Measurements from ENCODE around the gene SIGLEC11.

SIGLEC11 gene

GRCh38 chr19:49972841-49973240 is 11.9 kb upstream of the SIGLEC11 start:
- no peak for TF ChIP-seq GATA2 (IDR thresholded peaks at IDR 0.05; ENCODE audit: low read depth, low read length)

- no peak for TF ChIP-seq GATA3 (IDR thresholded peaks at IDR 0.05; ENCODE audit: low read depth, low read length)
- no peak for TF ChIP-seq GATA2 (IDR thresholded peaks at IDR 0.05; ENCODE audit: low read depth, low read length)
These were observed 11.0 kb upstream of the SIGLEC11 start for GRCh38 chr19:49971991-49972411.

DNA sequence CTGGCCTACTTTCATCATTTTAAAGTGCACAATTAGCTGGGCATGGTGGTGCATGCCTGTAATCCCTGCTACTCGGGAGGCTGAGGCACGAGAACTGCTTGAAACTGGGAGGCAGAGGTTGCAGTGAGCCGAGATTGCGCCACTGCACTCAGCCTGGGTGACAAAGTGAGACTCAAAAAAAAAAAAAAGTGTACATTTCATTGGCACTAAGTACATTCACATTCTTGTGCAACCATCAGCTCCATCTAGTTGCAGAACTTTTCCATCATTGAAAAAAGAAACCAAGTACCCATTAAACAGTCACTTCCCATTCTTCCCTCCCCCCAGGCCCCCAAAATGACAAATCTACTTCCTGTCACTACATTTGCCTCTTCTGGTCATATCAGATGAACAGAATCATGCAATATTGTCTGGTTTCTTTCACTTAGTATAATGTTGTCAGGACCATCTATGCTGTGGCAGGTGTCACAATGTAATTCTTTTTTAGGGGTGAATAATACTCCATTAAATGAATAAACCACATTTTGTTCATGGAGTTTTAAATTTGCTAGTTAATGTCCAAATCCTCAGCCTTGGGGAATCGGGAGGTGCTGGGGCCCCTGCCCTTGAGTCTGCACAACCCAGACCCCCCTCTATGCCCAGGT is 7.4 kb upstream of the SIGLEC11 start:
- TF ChIP-seq GATA2 (IDR thresholded peaks at IDR 0.05; ENCODE audit: low read depth, low read length) (no peak), GATA3 (IDR thresholded peaks at IDR 0.05; ENCODE audit: low read depth, low read length) (no peak)

DNA sequence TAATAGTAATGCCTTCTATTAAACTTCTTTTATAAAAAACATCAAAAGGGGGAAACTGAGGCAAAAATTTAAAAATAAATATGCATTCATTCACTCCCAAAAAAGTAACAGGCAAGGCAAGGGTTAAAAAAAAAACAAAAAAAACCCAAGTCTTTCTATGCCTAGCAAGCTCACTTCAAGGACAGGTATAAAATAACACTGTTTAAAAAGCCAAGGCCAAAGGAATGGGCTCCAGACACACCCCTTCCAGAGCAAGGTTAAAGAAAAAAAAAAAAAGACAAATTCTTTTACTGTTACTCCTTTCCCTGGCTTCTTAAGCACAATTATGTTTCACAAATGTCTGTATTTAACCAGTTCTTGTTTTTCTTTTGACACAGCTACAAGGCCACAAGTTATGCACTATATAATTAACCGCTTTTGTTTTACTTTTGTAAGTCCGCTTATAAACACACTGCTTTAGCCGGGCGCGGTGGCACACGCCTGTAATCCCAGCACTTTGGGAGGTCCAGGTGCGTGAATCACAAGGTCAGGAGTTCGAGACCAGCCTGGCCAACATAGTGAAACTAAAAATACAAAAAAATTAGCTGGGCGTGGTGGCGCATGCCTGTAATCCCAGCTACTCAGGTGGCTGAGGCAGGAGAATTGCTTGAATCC is 3.6 kb downstream of the SIGLEC11 start:
- no peak for TF ChIP-seq GATA3 (IDR thresholded peaks at IDR 0.05; ENCODE audit: low read depth, low read length)
- TF ChIP-seq GATA2 (IDR thresholded peaks at IDR 0.05; ENCODE audit: low read depth, low read length): no peak

- no peak for TF ChIP-seq GATA3 (IDR thresholded peaks at IDR 0.05; ENCODE audit: low read depth, low read length)
- TF ChIP-seq GATA2 (IDR thresholded peaks at IDR 0.05; ENCODE audit: low read depth, low read length): no peak
These were observed 4.9 kb downstream of the SIGLEC11 start for GRCh38 chr19:49956115-49956495.

- TF ChIP-seq GATA3 (IDR thresholded peaks at IDR 0.05; ENCODE audit: low read depth, low read length) (no peak), GATA2 (IDR thresholded peaks at IDR 0.05; ENCODE audit: low read depth, low read length) (no peak)
These were observed 6.0 kb downstream of the SIGLEC11 start for GRCh38 chr19:49954933-49955332.

- TF ChIP-seq GATA2 (IDR thresholded peaks at IDR 0.05; ENCODE audit: low read depth, low read length) (no peak), GATA3 (IDR thresholded peaks at IDR 0.05; ENCODE audit: low read depth, low read length) (no peak)
These were observed 6.7 kb downstream of the SIGLEC11 start for GRCh38 chr19:49954092-49954829.

DNA sequence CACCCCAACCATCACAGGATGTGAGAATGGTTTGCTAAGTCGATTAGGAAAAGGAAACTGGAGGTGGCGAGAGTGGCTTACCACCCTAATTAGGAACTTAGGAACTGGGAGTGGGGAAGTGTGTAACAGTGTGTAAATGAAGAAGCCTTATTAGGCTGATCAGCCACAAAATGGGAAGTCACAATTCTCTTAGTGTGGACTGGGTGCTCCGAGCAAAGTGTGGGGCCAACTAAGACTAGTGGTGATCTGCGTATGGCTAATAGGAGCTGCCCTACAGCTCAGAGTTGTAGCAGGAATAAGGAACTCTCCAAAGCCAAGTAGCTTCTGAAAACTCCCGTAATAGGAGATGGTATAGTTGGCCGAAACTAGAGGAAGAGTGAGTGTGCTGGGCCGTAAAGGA is 7.6 kb downstream of the SIGLEC11 start:
- TF ChIP-seq GATA2 (IDR thresholded peaks at IDR 0.05; ENCODE audit: low read depth, low read length) (no peak), GATA3 (IDR thresholded peaks at IDR 0.05; ENCODE audit: low read depth, low read length) (no peak)

- TF ChIP-seq GATA3 (IDR thresholded peaks at IDR 0.05; ENCODE audit: low read depth, low read length) (no peak), GATA2 (IDR thresholded peaks at IDR 0.05; ENCODE audit: low read depth, low read length) (no peak)
These were observed 8.1 kb downstream of the SIGLEC11 start for GRCh38 chr19:49952906-49953305.

GRCh38 chr19:49952479-49952836 is 8.5 kb downstream of the SIGLEC11 start:
- TF ChIP-seq GATA2 (IDR thresholded peaks at IDR 0.05; ENCODE audit: low read depth, low read length) (no peak), GATA3 (IDR thresholded peaks at IDR 0.05; ENCODE audit: low read depth, low read length) (no peak)

DNA sequence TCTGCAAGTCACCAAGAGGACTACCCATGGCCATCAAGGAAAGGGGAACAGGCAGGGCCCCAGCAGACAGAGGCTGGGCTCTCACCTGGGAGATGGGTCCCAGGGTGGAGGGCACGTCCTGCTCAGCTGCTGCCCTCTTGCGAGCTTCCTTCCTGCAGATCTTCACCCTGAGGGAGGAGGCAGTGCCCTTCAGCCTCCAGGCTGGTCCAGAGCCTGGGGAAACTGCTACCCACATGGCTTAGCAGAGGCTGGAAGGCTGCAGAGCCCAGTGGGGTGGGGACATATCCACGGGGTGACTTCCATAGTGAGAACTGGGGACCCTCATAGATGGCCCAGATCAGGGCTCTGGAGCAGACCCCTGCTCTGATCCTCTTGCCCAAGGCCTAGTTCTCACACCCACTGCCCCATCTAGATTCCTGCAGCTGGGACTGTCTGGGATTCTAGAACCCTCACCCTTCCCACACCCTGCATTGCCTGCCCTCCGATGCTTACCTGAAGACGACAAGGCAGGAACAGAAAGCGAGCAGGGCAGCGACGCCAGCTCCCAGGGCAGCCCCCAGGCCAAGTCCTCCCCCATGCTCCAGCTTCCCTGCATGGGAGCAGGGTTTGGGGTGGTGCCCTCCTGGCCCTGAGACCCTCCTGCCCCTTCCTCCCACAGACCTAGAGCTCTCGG is 9.0 kb downstream of the SIGLEC11 start:
- no peak for TF ChIP-seq GATA3 (IDR thresholded peaks at IDR 0.05; ENCODE audit: low read depth, low read length)
- TF ChIP-seq GATA2 (IDR thresholded peaks at IDR 0.05; ENCODE audit: low read depth, low read length): no peak

DNA sequence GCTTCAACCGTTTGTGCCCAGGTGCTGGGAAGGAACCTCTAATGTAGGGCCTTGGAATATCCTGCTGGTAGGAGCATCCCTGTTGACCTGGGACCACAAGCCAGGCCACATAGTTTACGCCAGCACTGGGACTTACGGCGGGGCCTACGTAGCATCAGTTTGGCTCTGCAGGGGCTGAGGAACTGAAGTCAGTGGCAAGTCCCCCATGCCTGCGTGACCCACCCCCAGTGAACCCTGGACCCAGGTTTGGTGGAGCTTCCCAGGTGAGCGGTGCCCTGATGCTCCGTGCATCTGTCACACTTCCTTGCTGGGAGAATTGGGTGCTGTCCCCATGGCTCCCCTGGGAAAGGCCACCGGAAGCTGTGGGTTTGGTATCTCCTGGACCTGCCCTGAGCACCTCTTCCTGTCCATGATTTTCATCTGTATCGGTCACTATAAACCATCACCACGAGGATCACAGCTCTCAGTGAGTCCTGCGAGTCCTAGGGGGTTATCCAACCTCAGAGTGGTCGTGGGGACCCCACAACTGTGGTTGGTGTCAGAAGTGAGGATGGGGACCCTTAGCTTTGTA is 9.9 kb downstream of the SIGLEC11 start:
- TF ChIP-seq GATA3 (IDR thresholded peaks at IDR 0.05; ENCODE audit: low read depth, low read length) (no peak), GATA2 (IDR thresholded peaks at IDR 0.05; ENCODE audit: low read depth, low read length) (no peak)

- TF ChIP-seq GATA2 (IDR thresholded peaks at IDR 0.05; ENCODE audit: low read depth, low read length): no peak
- TF ChIP-seq GATA3 (IDR thresholded peaks at IDR 0.05; ENCODE audit: low read depth, low read length): no peak
These were observed 10.4 kb downstream of the SIGLEC11 start for GRCh38 chr19:49950590-49950948.
